Measurements from ENCODE around the gene RPL3. TPM values are rescaled to one million over a fixed set of nuclear protein-coding genes. Genes with fewer than 3 reads are reported as not detected.

The RPL3 gene
- polyA plus RNA-seq, 1 donor (not counting 4 experiments of a cell fraction or from before 2014, with no cell fraction given) = 2,538 TPM

- no peak overlapping the region for H3K27ac ChIP-seq (ENCODE audit: control insufficient read depth, insufficient read depth, low read length)
These were observed 44.5 kb upstream of the RPL3 start for GRCh38 chr22:39363751-39364515.

DNA sequence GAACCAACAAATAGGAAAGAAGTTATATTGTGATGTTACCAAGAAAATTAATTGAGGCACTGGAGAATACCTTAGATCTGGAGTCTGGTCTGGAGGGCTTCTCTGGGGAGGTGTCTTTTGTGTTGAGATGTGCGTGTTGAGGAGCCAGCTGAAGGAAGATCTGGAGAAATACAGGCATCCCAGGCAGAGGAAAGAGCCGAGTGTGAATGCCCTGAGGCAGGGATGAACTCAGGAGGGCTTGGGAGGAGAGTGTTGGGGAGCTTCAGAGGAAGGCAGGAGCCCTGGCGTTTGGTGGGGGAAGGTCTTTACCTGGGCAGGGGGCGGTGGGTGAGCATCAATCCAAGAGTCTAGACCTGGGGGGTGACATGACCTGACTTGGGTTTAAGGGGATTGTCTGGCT is 43.5 kb upstream of the RPL3 start:
- Histone ChIP-seq H3K9ac (ENCODE audit: control insufficient read depth, extremely low read depth, insufficient read depth, low read length) (no peak overlapping the region), H3K9me3 (ENCODE audit: control insufficient read depth, low read depth, low read length) (no peaks in the 10 kb centered on the region), H3K4me2 (ENCODE audit: control insufficient read depth, extremely low read depth, insufficient read depth, low read depth, low read length) (no peak overlapping the region), H3K27me3 (ENCODE audit: control insufficient read depth, extremely low read depth, insufficient read depth, low read length) (peaks cover 12% of the 10 kb centered on the region), H4K20me1 (ENCODE audit: control insufficient read depth, extremely low read depth, insufficient read depth, low read length) (no peaks in the 10 kb centered on the region), H3K27ac (ENCODE audit: control insufficient read depth, insufficient read depth, low read length) (no peak overlapping the region), H3K4me3 (ENCODE audit: control insufficient read depth in 2 of 3, extremely low read depth in 1 of 3, insufficient read depth in 2 of 3, low read depth in 1 of 3, low read length in 3 of 3) (no peak overlapping the region), H3K9me1 (ENCODE audit: control insufficient read depth, extremely low read depth, insufficient read depth, low read length) (no peaks in the 10 kb centered on the region), H3K36me3 (ENCODE audit: control insufficient read depth in 2 of 2, extremely low read depth in 1 of 2, insufficient read depth in 2 of 2, low read length in 2 of 2) (no peaks in the 10 kb centered on the region), H2AFZ (ENCODE audit: control insufficient read depth, low read length) (no peak overlapping the region), H3K4me1 (ENCODE audit: control insufficient read depth, extremely low read depth, insufficient read depth, low read length) (peaks cover 12% of the 10 kb centered on the region), H3K79me2 (ENCODE audit: control insufficient read depth, insufficient read depth, low read length) (no peaks in the 10 kb centered on the region)
- dilution Hi-C loops (cut with MboI; ENCODE audit: extremely low pct_ligation_motif_present, low sequenced_read_pairs) = no loop called here
- FAIRE-seq (no peak), DNase-seq (ENCODE audit: low read depth, low spot score) (no peak)
- TF ChIP-seq CTCF (optimal IDR thresholded peaks at IDR 0.05 in 1 of 3, IDR thresholded peaks at IDR 0.05 in 1 of 3, conservative IDR thresholded peaks at IDR 0.05 in 1 of 3; ENCODE audit: extremely low read depth in 1 of 3, insufficient read depth in 2 of 3, low read length in 3 of 3) (no peak), EZH2 (IDR thresholded peaks at IDR 0.05; ENCODE audit: low read length) (no peak)

More at GRCh38 chr22:39363751-39364515, 44.5 kb upstream of the RPL3 start:
- no peak overlapping the region for H3K4me2 ChIP-seq (ENCODE audit: control insufficient read depth, extremely low read depth, insufficient read depth, low read depth, low read length)
- H3K9me3 ChIP-seq (ENCODE audit: control insufficient read depth, low read depth, low read length) = no peaks in the 10 kb centered on the region
- no peaks in the 10 kb centered on the region for H4K20me1 ChIP-seq (ENCODE audit: control insufficient read depth, extremely low read depth, insufficient read depth, low read length)
- no peak overlapping the region for H2AFZ ChIP-seq (ENCODE audit: control insufficient read depth, low read length)
- dilution Hi-C loops (cut with MboI; ENCODE audit: extremely low pct_ligation_motif_present, low sequenced_read_pairs) = no loop called here
- TF ChIP-seq CTCF (optimal IDR thresholded peaks at IDR 0.05 in 1 of 3, IDR thresholded peaks at IDR 0.05 in 1 of 3, conservative IDR thresholded peaks at IDR 0.05 in 1 of 3; ENCODE audit: extremely low read depth in 1 of 3, insufficient read depth in 2 of 3, low read length in 3 of 3) (no peak), EZH2 (IDR thresholded peaks at IDR 0.05; ENCODE audit: low read length) (no peak)
- peaks cover 12% of the 10 kb centered on the region for H3K27me3 ChIP-seq (ENCODE audit: control insufficient read depth, extremely low read depth, insufficient read depth, low read length)
- H3K9ac ChIP-seq (ENCODE audit: control insufficient read depth, extremely low read depth, insufficient read depth, low read length) = no peak overlapping the region
- FAIRE-seq = no peak
- H3K4me3 ChIP-seq (ENCODE audit: control insufficient read depth in 2 of 3, extremely low read depth in 1 of 3, insufficient read depth in 2 of 3, low read depth in 1 of 3, low read length in 3 of 3) = no peak overlapping the region
- no peaks in the 10 kb centered on the region for H3K36me3 ChIP-seq (ENCODE audit: control insufficient read depth in 2 of 2, extremely low read depth in 1 of 2, insufficient read depth in 2 of 2, low read length in 2 of 2)
- no peaks in the 10 kb centered on the region for H3K9me1 ChIP-seq (ENCODE audit: control insufficient read depth, extremely low read depth, insufficient read depth, low read length)
- DNase-seq (ENCODE audit: low read depth, low spot score) = no peak
- H3K79me2 ChIP-seq (ENCODE audit: control insufficient read depth, insufficient read depth, low read length) = no peaks in the 10 kb centered on the region
- H3K4me1 ChIP-seq (ENCODE audit: control insufficient read depth, extremely low read depth, insufficient read depth, low read length) = peaks cover 12% of the 10 kb centered on the region
